Occipital lobe (tissue), 2 donors: ENCODE measurements around the gene SLC7A11. TPM values are rescaled to one million over a fixed set of nuclear protein-coding genes. Genes with fewer than 3 reads are reported as not detected.

Experiments used
- DNase-seq: peaks from one replicate; lab custom pipeline; 2025; lab: John Stamatoyannopoulos, UW
- total RNA-seq: library from RNA; depleted of rRNA; stranded (reverse); fragments of >200 nt; gene quantifications from one replicate; pipeline ENCODE4 v1.2.3, GENCODE V29; 2014

The SLC7A11 gene
- 30.9 TPM for total RNA-seq

GRCh38 chr4:138242076-138242833 lies at the start of gene SLC7A11:
TSS of gene SLC7A11 (minus strand) at chr4:138242349. CDS start at chr4:138242069, 280 bp downstream.
- peak; percentile 5 for DNase-seq

DNA sequence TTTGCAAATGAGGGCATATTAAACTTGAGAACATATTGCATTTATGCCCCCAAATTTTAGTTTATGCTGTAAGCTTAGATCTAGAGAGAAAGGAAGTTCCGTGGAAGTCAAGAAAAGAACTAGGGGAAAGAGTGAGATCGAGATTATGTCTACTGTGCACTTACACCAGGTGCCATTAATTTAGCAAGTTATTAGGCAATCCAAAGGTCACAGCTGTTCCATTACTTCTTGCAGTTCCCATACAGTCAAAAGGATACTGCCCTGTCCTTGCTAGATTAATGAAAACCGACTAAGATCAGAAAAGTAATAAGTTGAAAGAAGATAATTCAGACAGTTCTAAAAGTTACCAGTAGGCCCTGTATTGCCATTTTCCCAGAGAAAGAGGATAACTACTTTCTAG lies 49.3 kb upstream of the SLC7A11 start:
- DNase-seq, result no peak

DNA sequence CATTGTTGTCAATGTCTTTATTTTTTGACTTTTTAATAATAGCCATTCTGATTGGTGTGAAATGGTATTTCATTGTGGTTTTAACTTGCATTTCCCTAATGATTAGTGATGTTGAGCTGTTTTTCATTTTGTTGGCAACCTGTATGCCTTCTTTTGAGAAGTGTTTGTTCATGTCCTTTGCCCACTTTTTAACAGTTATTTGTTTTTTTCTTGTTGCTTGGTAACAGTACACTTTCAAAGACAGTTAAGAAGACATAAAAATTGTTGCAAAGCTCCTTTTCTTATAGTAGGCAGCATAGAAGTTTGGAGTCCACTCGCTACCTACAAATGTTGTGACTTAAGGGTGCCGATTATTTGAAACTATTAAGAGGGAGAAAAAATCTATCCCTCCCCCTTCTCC lies 48.7 kb upstream of the SLC7A11 start:
- no peak for DNase-seq

DNA sequence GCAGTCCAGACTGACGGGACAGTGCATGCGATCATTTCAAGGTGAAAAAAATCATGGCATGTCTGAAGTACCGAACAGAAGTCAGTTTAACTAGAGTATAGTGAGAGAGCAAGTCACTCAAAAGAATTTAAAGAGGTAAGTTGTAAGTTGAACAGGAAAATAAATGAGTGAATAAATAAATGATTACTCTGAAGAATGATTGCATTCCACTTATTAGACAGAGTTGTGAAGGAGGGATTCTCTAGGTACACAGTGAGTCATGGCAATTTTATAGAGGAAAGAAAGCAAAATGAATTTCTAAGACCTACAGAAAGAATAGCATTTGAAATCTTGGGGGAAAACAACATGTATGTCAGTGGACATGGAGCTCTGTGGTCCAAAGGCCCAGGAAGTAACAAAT lies 37.1 kb upstream of the SLC7A11 start:
- no peak for DNase-seq

- DNase-seq, result no peak
Measured at GRCh38 chr4:138277133-138277532, 35.0 kb upstream of the SLC7A11 start.

GRCh38 chr4:138275963-138276621 lies 33.9 kb upstream of the SLC7A11 start:
- DNase-seq, result no peak

DNA sequence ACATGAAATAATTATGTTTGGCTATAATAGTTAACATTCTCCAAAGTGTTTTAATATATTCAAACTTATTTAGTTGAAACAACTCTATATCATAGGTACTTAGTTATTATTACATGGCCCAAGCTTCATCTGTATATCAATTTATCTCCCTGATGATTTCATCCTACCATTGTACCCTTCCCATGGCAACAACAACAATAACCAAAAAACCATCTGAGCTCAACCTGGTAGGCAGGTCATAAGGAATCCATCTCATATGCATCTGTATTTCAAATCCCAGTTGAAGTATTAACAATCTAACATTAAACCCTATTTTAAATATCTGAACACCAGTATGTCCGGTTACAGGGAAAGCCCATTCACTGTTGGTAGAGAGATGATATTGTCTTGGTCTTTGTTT lies 33.1 kb upstream of the SLC7A11 start:
- DNase-seq, result no peak

DNA sequence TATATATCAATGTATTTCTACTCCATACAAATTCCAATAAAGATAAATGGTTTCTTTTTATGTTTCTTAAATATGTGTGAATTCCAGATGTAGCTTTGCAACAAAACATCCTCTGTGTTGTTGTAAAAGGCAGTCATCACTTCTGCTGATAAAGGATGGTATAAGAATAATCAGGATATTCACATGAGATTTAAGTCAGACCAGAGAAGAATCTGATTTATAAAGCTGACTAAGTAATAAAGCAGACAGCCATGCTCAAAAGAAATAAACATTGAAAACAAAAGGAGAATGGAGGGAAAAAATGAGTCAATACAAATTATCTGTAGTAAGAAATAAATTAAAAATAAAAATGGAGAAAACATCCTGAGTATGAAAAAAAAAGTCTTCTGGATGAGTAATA lies 27.0 kb upstream of the SLC7A11 start:
- no peak for DNase-seq

GRCh38 chr4:138267835-138268234 lies 25.7 kb upstream of the SLC7A11 start:
- no peak for DNase-seq

- DNase-seq, result no peak
Measured at GRCh38 chr4:138266948-138267347, 24.8 kb upstream of the SLC7A11 start.

DNA sequence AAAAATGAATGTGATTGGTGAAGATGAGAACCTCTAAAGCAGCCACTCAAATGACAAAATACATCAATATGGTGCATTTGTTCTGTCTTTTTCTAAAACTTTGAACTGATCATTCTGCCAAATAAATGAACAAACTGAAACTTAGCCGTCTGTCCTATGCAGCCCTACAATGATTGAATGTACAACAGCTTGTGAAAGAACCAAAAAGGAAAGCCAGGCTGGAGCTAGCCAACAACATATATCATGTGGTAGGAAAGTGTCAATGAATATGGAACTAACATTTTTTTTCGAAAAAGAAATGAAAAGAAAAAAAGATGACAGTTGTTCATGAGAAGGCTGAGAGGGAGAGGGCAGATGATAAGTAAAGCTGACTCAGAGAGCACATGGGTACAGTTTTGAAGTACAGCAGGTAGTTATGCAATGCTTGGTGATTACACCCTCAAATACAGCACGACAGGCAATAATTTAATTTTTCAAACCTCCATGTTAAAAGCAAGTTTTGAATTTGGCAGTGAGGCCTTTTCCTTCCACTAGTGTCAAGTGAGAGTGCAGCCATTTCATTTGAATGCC lies 21.2 kb upstream of the SLC7A11 start:
- DNase-seq, result no peak

DNA sequence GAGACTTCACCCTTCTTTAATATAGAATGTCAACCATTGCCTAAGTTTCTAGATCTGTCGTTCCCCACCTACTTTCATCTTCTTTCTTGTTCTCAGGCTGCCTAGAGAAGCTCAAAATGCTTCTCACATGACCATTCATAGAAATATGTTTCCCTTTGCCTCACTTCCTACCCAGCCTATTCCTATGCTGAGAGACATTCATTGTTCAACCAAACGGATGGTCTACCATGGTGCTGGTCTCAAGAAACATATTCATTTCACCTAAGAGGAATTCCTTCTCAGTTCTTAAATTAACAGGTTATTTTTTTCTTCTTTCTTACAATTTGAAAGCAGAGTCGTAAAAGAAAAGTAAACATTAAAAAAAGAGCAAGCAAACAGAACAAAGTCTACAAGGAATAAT lies 20.3 kb upstream of the SLC7A11 start:
- DNase-seq, result no peak

GRCh38 chr4:138262030-138262429 lies 19.9 kb upstream of the SLC7A11 start:
- no peak for DNase-seq

DNA sequence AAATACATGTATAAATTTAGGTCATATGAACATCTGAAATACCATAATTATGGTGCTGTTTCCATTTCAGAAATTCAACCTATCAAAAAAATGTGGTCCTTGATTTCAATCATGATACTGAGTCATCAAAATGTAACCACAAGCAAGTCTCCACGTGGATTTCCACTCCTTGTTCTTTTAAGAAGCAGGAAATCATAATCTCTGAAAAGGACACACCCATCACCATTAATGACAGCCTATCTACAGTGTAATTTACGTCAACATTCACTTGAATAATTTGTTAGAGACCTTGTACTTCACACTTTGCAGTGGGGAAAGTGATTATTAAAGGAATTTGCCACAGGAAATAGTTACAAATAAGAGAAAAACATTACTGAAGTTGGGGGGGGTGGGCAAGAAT lies 17.7 kb upstream of the SLC7A11 start:
- no peak for DNase-seq

- no peak for DNase-seq
Measured at GRCh38 chr4:138259271-138259670, 17.1 kb upstream of the SLC7A11 start.

GRCh38 chr4:138256608-138257007 lies 14.5 kb upstream of the SLC7A11 start:
- DNase-seq, result no peak

DNA sequence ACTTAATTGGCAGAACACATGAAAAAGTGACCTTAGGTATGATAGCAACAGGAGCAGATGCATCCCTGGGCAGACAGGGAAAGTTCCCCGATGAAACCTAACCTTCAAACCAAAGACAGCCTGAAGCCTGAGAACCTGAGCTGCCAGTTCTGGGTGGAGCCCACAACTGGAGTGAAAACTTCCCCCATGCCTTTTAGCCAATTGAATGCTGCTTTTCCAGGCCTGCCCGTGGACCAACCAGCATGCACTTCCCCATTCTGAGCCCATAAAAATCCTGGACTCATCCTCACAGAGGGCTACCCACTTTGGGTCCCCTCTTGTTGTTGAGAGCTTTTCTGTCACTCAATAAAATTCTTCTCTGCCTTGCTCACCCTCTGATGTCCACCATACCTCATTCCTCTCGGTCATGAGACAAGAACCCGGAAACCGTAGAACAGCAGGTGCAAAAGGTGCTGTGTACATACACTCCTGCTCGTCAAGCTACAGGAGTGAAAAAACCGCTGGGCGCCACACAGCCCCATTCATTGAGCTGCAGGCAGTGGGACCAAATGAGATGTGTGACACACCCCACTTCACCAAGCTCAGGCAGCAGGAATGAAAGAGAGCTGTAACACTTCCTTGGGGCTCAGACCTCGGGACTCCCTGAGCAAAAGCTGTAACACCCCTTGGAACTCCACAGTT lies 13.9 kb upstream of the SLC7A11 start:
- no peak for DNase-seq

DNA sequence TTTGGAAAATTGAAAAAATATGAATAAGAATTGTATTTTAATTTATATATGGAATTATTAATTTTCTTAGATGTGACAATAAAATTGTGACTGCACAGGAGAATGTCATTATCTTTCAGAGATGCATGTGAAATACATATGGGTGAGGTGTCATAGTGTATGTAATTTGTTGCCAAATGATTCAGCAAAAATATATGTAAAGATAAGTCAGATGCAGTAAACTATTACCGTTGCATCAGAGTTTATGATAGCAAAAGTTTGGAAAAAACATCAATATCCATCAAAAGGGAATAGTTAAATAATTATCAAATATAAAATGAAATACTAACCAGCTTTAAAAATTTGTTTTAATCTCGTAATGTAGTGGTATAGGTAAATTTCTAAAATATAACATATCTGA lies 10.4 kb upstream of the SLC7A11 start:
- DNase-seq, result no peak

DNA sequence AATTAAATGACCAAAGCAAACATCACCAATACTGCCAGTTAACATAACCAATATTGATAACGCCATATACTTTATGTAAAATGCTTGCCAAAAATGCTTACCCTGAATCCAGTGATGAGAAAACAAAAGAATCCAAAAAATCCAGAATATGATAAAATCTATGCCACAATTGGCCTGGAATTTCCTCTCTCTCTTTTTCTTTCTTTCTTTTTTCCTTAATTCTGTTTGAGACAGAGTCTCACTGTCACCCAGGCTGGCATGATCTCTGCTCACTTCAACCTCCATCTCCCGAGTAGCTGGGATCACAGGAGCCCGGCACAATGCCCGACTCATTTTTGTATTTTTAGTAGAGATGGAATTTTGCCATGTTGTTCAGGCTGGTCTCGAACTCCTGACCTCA lies 9.8 kb upstream of the SLC7A11 start:
- no peak for DNase-seq

DNA sequence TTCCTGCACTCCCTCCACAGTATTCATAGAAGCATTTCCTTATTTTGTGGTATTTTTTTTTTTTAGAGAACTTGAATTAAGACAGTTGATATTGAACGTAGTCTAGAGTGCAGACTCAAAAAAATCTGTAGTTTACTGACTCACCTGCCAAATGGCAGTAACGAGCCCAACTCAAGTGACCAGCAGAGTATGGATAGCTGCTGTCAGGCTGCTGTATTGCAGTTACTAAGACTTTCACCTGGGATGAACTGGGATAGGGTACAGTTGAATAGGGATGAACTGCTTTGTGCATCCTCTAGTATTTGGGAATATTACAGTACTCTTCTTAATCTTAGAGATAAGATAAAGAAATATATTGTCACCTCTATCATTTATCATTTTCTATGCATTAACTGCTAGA lies 7.0 kb upstream of the SLC7A11 start:
- DNase-seq, result no peak

- no peak for DNase-seq
Measured at GRCh38 chr4:138248058-138248457, 5.9 kb upstream of the SLC7A11 start.

DNA sequence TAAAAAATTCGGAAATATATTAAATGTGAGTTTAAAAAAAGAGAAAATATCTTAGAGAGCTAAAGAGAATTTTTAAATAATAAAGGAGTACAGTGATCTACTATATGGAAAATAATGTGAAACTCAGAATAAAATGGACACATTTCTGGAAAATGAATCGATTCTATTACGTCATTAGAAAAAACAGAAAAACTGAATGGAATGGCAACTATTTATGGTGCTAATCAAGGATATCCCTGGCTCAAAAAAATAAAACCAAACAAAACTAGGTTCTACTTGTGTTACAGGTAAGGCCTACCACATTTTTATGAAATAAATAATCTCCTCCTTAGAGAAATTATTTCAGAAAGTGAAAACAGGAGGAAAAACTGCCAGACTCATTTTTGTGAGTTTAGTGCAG lies 5.5 kb upstream of the SLC7A11 start:
- DNase-seq, result no peak
